Hepatocyte (in vitro differentiated cells): ENCODE data around the gene MYH7B. TPM values are rescaled to one million over a fixed set of nuclear protein-coding genes. Genes with fewer than 3 reads are reported as not detected.

Experiments
- DNase-seq: peaks from one replicate; pipeline ENCODE4 v3.0.0-alpha.2; 2016; ENCODE audit warnings: low spot score
- H2AFZ ChIP-seq: fragments of 200-600 bp; sonication (generic); 2 replicates; pipeline ENCODE4 v1.6.0; 2016; ENCODE audit warnings: antibody characterized with exemption, mild to moderate bottlenecking
- H3K27ac ChIP-seq: fragments of 200-600 bp; sonication (generic); 2 replicates; pipeline ENCODE4 v1.5.1; 2016; ENCODE audit warnings: mild to moderate bottlenecking
- H3K27me3 ChIP-seq: fragments of 200-600 bp; sonication (generic); 2 replicates; pipeline ENCODE4 v1.6.1; 2016
- H3K36me3 ChIP-seq: fragments of 200-600 bp; sonication (generic); replicated peaks from 2 replicates; pipeline ENCODE4 v1.5.1; 2016; ENCODE audit warnings: low read depth; ENCODE audit not compliant: insufficient read depth
- H3K4me1 ChIP-seq: fragments of 200-600 bp; sonication (generic); 2 replicates; pipeline ENCODE4 v1.5.1; 2016; ENCODE audit warnings: mild to moderate bottlenecking, moderate library complexity; ENCODE audit not compliant: insufficient read depth
- H3K4me2 ChIP-seq: fragments of 200-600 bp; sonication (generic); 2 replicates; pipeline ENCODE4 v1.6.0; 2016
- H3K4me3 ChIP-seq: fragments of 200-600 bp; sonication (generic); 2 replicates; pipeline ENCODE4 v1.5.1; 2016; ENCODE audit warnings: mild to moderate bottlenecking
- H3K79me2 ChIP-seq: fragments of 200-600 bp; sonication (generic); 2 replicates; pipeline ENCODE4 v1.6.0; 2017; ENCODE audit warnings: mild to moderate bottlenecking
- H3K9me2 ChIP-seq: fragments of 200-600 bp; sonication (generic); replicated peaks from 2 replicates; pipeline ENCODE4 v1.6.0; 2017; ENCODE audit warnings: mild to moderate bottlenecking; ENCODE audit not compliant: insufficient read depth
- H3K9me3 ChIP-seq: fragments of 200-600 bp; sonication (generic); 2 replicates; pipeline ENCODE4 v1.5.1; 2016; ENCODE audit warnings: low read depth, mild to moderate bottlenecking
- H4K20me1 ChIP-seq: fragments of 200-600 bp; sonication (generic); 2 replicates; pipeline ENCODE4 v1.6.0; 2016; ENCODE audit warnings: mild to moderate bottlenecking; ENCODE audit not compliant: insufficient read depth, poor library complexity, severe bottlenecking
- EZH2 ChIP-seq: fragments of 200-600 bp; sonication (generic); IDR thresholded peaks from 2 replicates; pipeline ENCODE4 v1.6.1; 2016; ENCODE audit warnings: antibody characterized with exemption, mild to moderate bottlenecking, borderline replicate concordance
- EZH2phosphoT487 ChIP-seq: fragments of 200-600 bp; sonication (generic); IDR thresholded peaks from one replicate; pipeline ENCODE4 v1.6.1; 2018; ENCODE audit warnings: antibody characterized with exemption, mild to moderate bottlenecking, low read depth, moderate library complexity; ENCODE audit not compliant: unreplicated experiment, severe bottlenecking
- WGBS: methylation state at CpG from one replicate; pipeline ENCODE4 v1.1.6; 2016; ENCODE audit warnings: low lambda C conversion rate; ENCODE audit errors: missing lambda C conversion rate; 5-methylcytosine and 5-hydroxymethylcytosine counted together
- polyA plus RNA-seq: library from polyadenylated mRNA; unstranded; fragments of >200 nt; fragmentation: Nextera tagmentation; extraction: Ambion mirVana; gene quantifications from 2 replicates; pipeline ENCODE4 v1.2.1, GENCODE V29; 2016
- total RNA-seq: library from RNA; depleted of rRNA; stranded (reverse); fragments of >200 nt; gene quantifications from 2 replicates; pipeline ENCODE4 v1.2.3, GENCODE V29; 2014
- TF ChIP-seq, protein P1 (sequence below): fragments of 200-600 bp; sonication (generic); IDR thresholded peaks from 2 replicates; pipeline ENCODE4 v1.5.1; 2016; ENCODE audit warnings: antibody characterized with exemption, mild to moderate bottlenecking; ENCODE audit not compliant: poor library complexity

Gene MYH7B
- total and polyA plus RNA-seq, 2 experiments from 2014 or later = 0.07 to 0.42 TPM

DNA sequence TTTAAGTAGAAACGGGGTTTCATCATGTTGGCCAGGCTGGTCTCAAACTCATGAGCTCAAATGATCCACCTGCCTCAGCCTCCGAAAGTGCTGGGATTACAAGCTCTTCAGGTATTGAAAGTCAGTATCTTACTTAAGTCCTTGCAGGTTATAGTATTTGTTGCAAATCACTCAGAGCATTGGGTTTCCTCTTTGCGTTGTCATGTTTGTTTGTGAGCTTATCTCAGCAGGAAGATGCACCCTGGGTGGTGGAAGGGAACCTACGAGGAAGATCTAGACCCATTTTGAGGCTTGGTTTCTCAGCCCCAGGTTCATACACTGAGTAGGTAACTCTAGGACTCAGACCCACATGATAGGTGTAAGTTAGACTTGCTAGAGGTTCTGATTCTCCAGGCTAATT is 18.6 kb downstream of the MYH7B start:
- H2AFZ ChIP-seq = no peak overlapping the region
- DNase-seq = no peak
- H3K4me2 ChIP-seq = no peak overlapping the region
- no peaks in the 10 kb centered on the region for H3K79me2 ChIP-seq
- H3K9me3 ChIP-seq = no peaks in the 10 kb centered on the region
- H3K4me1 ChIP-seq = no peaks in the 10 kb centered on the region
- H3K36me3 ChIP-seq = no peaks in the 10 kb centered on the region
- no peaks in the 10 kb centered on the region for H4K20me1 ChIP-seq
- WGBS = 52% methylated on average over 4 of the region's 4 CpGs
- no peak overlapping the region for H3K4me3 ChIP-seq
- no peak overlapping the region for H3K27ac ChIP-seq
- H3K27me3 ChIP-seq = no peaks in the 10 kb centered on the region
- H3K9me2 ChIP-seq = no peaks in the 10 kb centered on the region
- TF ChIP-seq, protein P1, sequence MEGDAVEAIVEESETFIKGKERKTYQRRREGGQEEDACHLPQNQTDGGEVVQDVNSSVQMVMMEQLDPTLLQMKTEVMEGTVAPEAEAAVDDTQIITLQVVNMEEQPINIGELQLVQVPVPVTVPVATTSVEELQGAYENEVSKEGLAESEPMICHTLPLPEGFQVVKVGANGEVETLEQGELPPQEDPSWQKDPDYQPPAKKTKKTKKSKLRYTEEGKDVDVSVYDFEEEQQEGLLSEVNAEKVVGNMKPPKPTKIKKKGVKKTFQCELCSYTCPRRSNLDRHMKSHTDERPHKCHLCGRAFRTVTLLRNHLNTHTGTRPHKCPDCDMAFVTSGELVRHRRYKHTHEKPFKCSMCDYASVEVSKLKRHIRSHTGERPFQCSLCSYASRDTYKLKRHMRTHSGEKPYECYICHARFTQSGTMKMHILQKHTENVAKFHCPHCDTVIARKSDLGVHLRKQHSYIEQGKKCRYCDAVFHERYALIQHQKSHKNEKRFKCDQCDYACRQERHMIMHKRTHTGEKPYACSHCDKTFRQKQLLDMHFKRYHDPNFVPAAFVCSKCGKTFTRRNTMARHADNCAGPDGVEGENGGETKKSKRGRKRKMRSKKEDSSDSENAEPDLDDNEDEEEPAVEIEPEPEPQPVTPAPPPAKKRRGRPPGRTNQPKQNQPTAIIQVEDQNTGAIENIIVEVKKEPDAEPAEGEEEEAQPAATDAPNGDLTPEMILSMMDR = no peak
- TF ChIP-seq EZH2phosphoT487 = no peak

DNA sequence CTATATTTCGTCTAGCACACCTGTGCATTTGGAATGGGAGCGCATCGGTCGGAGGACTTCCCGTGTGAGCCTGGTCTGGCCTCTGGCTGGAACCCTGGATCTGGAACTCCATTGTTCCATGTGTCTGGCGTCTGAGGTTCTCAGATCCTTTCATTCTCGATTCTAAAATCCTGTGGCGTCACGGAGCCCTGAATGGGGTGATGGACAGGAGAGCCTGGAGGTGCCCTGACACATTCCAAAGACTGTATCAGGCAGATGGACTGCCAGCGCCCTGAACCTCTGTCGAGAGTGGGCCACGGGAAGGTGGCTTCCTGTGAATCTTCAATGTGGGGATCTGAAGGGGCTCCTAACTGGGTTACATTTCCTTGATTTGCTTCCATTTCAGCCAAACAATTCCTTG is 20.6 kb downstream of the MYH7B start:
- Histone ChIP-seq H3K4me3 (no peak overlapping the region), H3K27ac (no peak overlapping the region), H3K79me2 (no peaks in the 10 kb centered on the region), H3K9me3 (no peaks in the 10 kb centered on the region), H3K9me2 (no peaks in the 10 kb centered on the region), H2AFZ (no peak overlapping the region), H3K4me1 (no peaks in the 10 kb centered on the region), H3K27me3 (no peaks in the 10 kb centered on the region), H4K20me1 (no peaks in the 10 kb centered on the region), H3K36me3 (no peaks in the 10 kb centered on the region), H3K4me2 (no peak overlapping the region)
- 87% methylated on average over 12 of the region's 12 CpGs for WGBS
- TF ChIP-seq EZH2phosphoT487 = no peak
- TF ChIP-seq EZH2 = no peak
- TF ChIP-seq, protein P1 = no peak
- DNase-seq = no peak

DNA sequence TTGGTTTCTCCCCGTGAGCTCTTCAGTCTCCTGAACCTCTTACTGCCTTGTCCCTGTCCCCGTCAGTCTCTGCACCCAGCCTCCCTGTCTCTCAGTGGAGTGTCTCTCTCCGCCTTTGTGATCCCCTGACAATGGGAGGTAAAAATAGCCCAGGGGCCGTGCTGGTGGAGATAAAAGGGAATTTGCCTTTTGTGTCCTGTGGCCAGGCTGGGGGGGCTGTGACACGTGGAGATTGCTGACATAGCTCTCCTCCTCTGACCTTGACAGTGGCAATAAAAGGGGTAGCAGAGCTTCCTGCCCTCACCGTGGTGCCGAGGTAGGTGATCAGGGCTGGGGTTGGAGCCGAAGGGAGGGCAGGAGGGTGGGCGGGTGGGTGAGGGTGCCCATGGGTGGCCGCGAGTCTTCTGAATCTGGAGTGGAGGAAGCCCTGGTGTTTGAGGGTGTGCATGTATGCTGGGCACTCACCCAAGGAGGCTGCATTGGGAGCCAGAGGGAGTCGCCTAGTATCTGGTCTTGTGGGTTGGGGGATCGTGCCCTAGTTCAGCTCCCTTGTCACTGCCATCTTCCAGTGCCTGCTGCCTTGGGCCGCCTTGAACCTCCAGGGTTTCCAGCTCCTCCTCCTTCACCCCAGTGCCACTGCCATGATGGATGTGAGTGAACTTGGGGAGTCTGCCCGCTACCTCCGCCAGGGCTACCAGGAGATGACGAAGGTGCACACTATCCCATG is 21.9 kb downstream of the MYH7B start:
- TF ChIP-seq EZH2phosphoT487 (no peak), EZH2 (no peak)
- TF ChIP-seq, protein P1 = no peak
- no peak overlapping the region for H2AFZ ChIP-seq
- H3K9me3 ChIP-seq = no peaks in the 10 kb centered on the region
- H3K79me2 ChIP-seq = no peaks in the 10 kb centered on the region
- H3K9me2 ChIP-seq = no peaks in the 10 kb centered on the region
- no peak overlapping the region for H3K4me3 ChIP-seq
- 58% methylated on average over 16 of the region's 17 CpGs for WGBS
- no peak overlapping the region for H3K27ac ChIP-seq
- no peaks in the 10 kb centered on the region for H3K36me3 ChIP-seq
- H3K4me1 ChIP-seq = no peaks in the 10 kb centered on the region
- H3K4me2 ChIP-seq = no peak overlapping the region
- DNase-seq = no peak
- no peaks in the 10 kb centered on the region for H4K20me1 ChIP-seq
- H3K27me3 ChIP-seq = peaks cover under 1% of the 10 kb centered on the region
